Nephron (organoid): ENCODE data around the gene SEPTIN10.
"Not testable (repeated sequence)": the region's sequence is repeated elsewhere in the genome, so short reads cannot be mapped to it uniquely, and the experiment has no call there.

ENCODE experiments used
- H3K27ac Mint-ChIP-seq, 3 experiments: 2 replicates each; pipeline ENCODE4 v1.8.0; 2020; ENCODE audit warnings: mixed read lengths in 3 of 3, mild to moderate bottlenecking in 2 of 3, moderate library complexity in 1 of 3
- H3K27me3 Mint-ChIP-seq: 2 replicates; pipeline ENCODE4 v1.8.0; 2021; ENCODE audit warnings: low read depth, mild to moderate bottlenecking, moderate library complexity, mixed read lengths
- H3K36me3 Mint-ChIP-seq: 2 replicates; pipeline ENCODE4 v1.8.0; 2020; ENCODE audit warnings: low read depth, mixed read lengths
- H3K4me1 Mint-ChIP-seq: 2 replicates; pipeline ENCODE4 v1.8.0; 2020; ENCODE audit warnings: mixed read lengths
- H3K4me3 Mint-ChIP-seq, 3 experiments: 2 replicates each; pipeline ENCODE4 v1.8.0; 2020; ENCODE audit warnings: mild to moderate bottlenecking in 3 of 3, mixed read lengths in 3 of 3, moderate library complexity in 2 of 3
- H3K9me3 Mint-ChIP-seq: 2 replicates; pipeline ENCODE4 v1.8.0; 2020; ENCODE audit warnings: mixed read lengths
- TF ChIP-seq, protein P1 (sequence below), 3 experiments: fragments of 200-600 bp; sonication (generic); IDR thresholded peaks; one replicate each; pipeline ENCODE4 v1.5.0; 2021; ENCODE audit warnings: antibody characterized with exemption in 3 of 3; ENCODE audit not compliant: unreplicated experiment in 3 of 3

SEPTIN10 gene

DNA sequence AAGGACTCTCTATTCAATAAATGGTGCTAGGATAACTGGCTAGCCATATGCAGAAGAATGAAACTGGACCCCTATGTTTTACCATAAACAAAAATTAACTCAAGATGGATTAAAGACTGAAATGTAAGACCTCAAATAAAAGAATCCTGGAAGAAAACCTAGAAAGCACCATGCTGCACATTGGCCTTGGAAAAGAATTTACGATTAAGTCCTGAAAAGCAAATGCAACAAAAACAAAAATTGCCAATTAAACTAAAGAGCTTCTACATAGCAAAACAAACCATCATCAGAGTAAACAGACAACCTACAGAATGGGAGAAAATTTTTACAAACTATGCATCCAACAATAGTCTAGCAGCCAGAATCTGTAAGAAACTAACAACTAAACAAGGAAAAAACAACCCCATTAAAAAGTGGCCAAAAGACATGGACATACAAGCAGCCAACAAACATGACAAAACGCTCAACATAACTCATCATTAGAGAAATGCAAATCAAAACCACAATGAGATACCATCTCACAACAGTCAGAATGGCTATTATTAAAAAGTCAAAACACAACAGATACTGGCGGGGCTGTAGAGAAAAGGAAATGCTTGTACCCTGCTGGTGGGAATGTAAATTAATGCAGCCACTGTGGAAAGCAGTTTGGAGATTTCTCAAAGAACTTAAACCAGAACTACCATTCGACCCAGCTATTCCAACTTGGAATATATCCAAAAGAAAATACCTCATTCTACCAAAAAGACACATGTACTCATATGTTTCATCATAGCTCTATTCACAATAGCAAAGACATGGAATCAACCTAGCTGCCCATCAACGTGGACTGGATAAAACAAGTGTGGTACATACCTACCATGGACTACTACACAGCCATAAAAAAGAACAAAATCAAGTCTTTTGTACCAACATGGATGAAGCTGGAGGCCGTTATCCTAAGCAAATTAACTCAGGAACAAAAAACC is 30.6 kb downstream of the SEPTIN10 start:
- TF ChIP-seq, protein P1, sequence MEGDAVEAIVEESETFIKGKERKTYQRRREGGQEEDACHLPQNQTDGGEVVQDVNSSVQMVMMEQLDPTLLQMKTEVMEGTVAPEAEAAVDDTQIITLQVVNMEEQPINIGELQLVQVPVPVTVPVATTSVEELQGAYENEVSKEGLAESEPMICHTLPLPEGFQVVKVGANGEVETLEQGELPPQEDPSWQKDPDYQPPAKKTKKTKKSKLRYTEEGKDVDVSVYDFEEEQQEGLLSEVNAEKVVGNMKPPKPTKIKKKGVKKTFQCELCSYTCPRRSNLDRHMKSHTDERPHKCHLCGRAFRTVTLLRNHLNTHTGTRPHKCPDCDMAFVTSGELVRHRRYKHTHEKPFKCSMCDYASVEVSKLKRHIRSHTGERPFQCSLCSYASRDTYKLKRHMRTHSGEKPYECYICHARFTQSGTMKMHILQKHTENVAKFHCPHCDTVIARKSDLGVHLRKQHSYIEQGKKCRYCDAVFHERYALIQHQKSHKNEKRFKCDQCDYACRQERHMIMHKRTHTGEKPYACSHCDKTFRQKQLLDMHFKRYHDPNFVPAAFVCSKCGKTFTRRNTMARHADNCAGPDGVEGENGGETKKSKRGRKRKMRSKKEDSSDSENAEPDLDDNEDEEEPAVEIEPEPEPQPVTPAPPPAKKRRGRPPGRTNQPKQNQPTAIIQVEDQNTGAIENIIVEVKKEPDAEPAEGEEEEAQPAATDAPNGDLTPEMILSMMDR (IDR thresholded peaks at IDR 0.05; ENCODE audit: unreplicated experiment in 3 of 3): no peak
- Mint-ChIP-seq H3K27ac (no peak overlapping the region), H3K4me1 (peaks cover 5% of the 10 kb centered on the region), H3K27me3 (no peaks in the 10 kb centered on the region), H3K4me3 (no peak overlapping the region), H3K9me3 (no peaks in the 10 kb centered on the region), H3K36me3 (peaks cover 46% of the 10 kb centered on the region)

DNA sequence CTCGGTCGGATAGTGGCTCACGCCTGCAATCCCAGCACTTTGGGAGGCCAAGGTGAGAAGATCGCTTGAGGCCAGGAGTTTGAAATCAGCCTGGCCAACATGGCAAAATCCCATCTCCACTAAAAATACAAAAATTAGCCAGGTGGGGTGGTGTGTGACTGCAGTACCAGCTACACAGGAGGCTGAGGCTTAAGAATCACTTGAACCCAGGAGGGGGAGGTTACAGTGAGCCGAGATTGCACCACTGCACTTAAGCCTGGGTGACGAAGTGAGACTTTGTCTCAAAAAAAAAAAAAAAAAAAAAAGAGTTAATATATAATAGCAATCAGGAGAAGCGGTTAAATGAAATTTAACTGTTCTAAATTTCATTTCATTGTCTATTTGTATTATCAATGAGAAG is 36.1 kb downstream of the SEPTIN10 start:
- H3K36me3 Mint-ChIP-seq: peaks cover 15% of the 10 kb centered on the region
- H3K4me1 Mint-ChIP-seq, H3K4me3 Mint-ChIP-seq, H3K9me3 Mint-ChIP-seq, H3K27me3 Mint-ChIP-seq, H3K27ac Mint-ChIP-seq: not testable (repeated sequence)

DNA sequence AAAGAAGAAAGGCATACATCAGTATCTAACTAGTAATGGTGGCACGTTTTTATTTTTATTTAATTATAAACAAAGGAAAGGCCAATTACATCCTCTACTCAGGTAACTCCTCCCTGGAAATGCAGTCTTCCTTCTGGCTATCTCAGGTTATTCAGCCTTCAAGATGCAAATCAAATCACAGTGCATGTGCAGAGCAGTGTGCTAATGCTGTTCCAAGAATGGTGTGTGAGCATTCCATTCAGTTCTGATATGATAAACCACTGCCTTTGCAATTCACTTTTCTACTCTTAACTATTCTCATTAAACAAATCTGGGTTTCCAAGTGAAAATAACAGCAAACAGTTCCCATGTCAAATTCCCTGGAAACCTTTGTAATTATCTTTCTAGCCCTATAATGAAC is 38.4 kb downstream of the SEPTIN10 start:
- Mint-ChIP-seq H3K27ac (peak overlapping the region in 1 of 3 experiments; percentile 79), H3K4me3 (no peak overlapping the region), H3K4me1 (no peaks in the 10 kb centered on the region), H3K9me3 (no peaks in the 10 kb centered on the region), H3K36me3 (peaks cover 14% of the 10 kb centered on the region), H3K27me3 (no peaks in the 10 kb centered on the region)
- TF ChIP-seq, protein P1 (IDR thresholded peaks at IDR 0.05; ENCODE audit: unreplicated experiment in 3 of 3): no peak

DNA sequence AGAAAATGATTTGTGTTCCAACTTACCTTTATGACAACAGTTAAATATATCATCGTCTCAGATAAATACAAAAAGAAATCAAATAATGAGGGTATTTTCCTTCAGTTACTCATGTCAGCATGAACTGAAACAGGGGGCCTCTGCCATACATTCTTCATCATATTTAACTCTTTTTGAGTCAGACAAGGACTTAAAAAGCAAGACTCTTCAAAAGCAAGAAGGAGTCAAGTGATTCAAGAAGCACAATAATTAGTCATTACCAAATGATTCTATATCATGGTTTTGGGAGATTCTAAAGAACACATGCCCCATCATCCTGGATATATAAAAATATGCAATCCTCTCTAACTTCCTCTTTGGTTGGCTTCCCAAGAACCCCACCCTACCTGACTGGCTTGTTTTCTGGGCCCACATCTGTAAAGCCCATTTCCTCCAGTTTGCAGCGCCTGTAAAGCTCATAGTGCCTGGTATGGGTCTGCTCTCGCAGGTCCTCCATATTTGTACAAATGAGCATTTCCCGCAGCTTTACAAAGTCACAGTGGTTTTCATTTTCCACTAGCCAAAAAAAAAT is 49.7 kb downstream of the SEPTIN10 start:
- Mint-ChIP-seq H3K9me3 (no peaks in the 10 kb centered on the region), H3K4me3 (no peak overlapping the region), H3K36me3 (peaks cover 53% of the 10 kb centered on the region), H3K27me3 (no peaks in the 10 kb centered on the region), H3K4me1 (no peaks in the 10 kb centered on the region), H3K27ac (no peak overlapping the region)
- TF ChIP-seq, protein P1 (IDR thresholded peaks at IDR 0.05; ENCODE audit: unreplicated experiment in 3 of 3): no peak

DNA sequence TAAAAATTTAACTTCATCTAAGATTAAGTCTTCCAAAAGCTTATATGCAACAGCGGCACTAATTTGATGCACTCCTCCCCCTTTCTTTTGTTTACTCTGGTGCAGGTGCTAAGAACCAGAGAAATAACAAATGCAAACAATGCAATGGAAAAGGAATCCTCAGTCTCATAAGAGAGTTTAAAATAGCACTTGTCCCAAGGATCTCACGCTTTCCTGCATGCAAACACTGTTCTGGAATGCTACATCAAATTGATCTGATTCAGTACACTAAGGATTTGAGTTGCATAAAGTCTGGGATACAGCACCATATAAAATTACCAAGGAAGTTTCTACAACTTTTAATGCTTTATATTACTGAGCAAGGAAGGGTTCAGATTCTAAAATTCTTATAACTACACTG is 50.5 kb downstream of the SEPTIN10 start:
- no peak overlapping the region for H3K4me3 Mint-ChIP-seq
- peaks cover 58% of the 10 kb centered on the region for H3K36me3 Mint-ChIP-seq
- H3K27ac Mint-ChIP-seq: no peak overlapping the region
- TF ChIP-seq, protein P1 (IDR thresholded peaks at IDR 0.05; ENCODE audit: unreplicated experiment in 3 of 3): no peak
- H3K27me3 Mint-ChIP-seq: no peaks in the 10 kb centered on the region
- H3K4me1 Mint-ChIP-seq: no peaks in the 10 kb centered on the region
- H3K9me3 Mint-ChIP-seq: no peaks in the 10 kb centered on the region

DNA sequence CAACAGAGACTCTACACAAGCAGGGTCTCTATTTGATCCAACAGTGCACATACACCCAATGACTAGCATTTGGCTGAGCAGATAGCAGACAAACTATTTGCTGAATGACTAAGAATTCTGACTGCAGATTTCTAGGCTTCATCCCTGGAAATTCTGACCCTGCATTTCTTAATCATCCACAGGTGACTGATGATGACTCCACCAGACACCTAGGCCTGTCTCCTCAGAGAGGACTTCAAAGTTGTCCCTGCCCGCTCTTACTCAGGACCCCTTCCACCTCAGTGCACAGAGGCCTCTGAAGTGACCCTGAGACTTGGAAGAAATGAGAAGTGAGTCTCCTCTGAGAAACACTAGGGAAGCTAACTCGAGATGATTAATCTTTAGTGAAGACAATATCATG is 51.3 kb downstream of the SEPTIN10 start:
- Mint-ChIP-seq H3K27ac (no peak overlapping the region), H3K36me3 (peaks cover 58% of the 10 kb centered on the region), H3K27me3 (no peaks in the 10 kb centered on the region), H3K4me3 (no peak overlapping the region), H3K9me3 (no peaks in the 10 kb centered on the region), H3K4me1 (no peaks in the 10 kb centered on the region)
- TF ChIP-seq, protein P1 (IDR thresholded peaks at IDR 0.05; ENCODE audit: unreplicated experiment in 3 of 3): no peak
